ENCODE measurements around the gene PDZD2. TPM values are rescaled to one million over a fixed set of nuclear protein-coding genes. Genes with fewer than 3 reads are reported as not detected.

Gene PDZD2
- polyA plus RNA-seq, 4 donors = 1.4 to 3.9 (median 3.7) TPM; not detected in 1

GRCh38 chr5:32147959-32148358 is 509.0 kb downstream of the PDZD2 start:
- Histone ChIP-seq H3K9me3 (ENCODE audit: control insufficient read depth in 2 of 2, insufficient read depth in 1 of 2, low read depth in 1 of 2, low read length in 1 of 2) (no peaks in the 10 kb centered on the region), H3K27me3 (ENCODE audit: control insufficient read depth in 3 of 3, insufficient read depth in 3 of 3, low read length in 3 of 3) (no peaks in the 10 kb centered on the region), H3K4me1 (ENCODE audit: control insufficient read depth in 3 of 3, insufficient read depth in 2 of 3, low read depth in 1 of 3, low read length in 2 of 3) (peaks cover 0 to 11% (median 0%) of the 10 kb centered on the region in 3 donors), H3K36me3 (ENCODE audit: control insufficient read depth in 3 of 3, insufficient read depth in 2 of 3, low read depth in 1 of 3, low read length in 3 of 3) (peaks cover 0 to 22% (median 0%) of the 10 kb centered on the region in 3 donors), H3K4me3 (ENCODE audit: low read depth in 1 of 3, low read length in 3 of 3) (no peak overlapping the region), H3K27ac (ENCODE audit: low read depth in 1 of 3, low read length in 2 of 3) (no peak overlapping the region)
- WGBS, 3 donors = 85 to 89% (median 89%) methylated on average over 4 of the region's 4 CpGs
- no peak for DNase-seq
- FAIRE-seq = no peak

GRCh38 chr5:32150366-32150765 is 511.4 kb downstream of the PDZD2 start:
- Histone ChIP-seq H3K4me1 (ENCODE audit: control insufficient read depth in 3 of 3, insufficient read depth in 2 of 3, low read depth in 1 of 3, low read length in 2 of 3) (peaks cover 0 to 6% (median 5%) of the 10 kb centered on the region in 3 donors), H3K36me3 (ENCODE audit: control insufficient read depth in 3 of 3, insufficient read depth in 2 of 3, low read depth in 1 of 3, low read length in 3 of 3) (peaks cover 0 to 28% (median 0%) of the 10 kb centered on the region in 3 donors), H3K9me3 (ENCODE audit: control insufficient read depth in 2 of 2, insufficient read depth in 1 of 2, low read depth in 1 of 2, low read length in 1 of 2) (no peaks in the 10 kb centered on the region), H3K27ac (ENCODE audit: low read depth in 1 of 3, low read length in 2 of 3) (no peak overlapping the region), H3K4me3 (ENCODE audit: low read depth in 1 of 3, low read length in 3 of 3) (no peak overlapping the region), H3K27me3 (ENCODE audit: control insufficient read depth in 3 of 3, insufficient read depth in 3 of 3, low read length in 3 of 3) (no peaks in the 10 kb centered on the region)
- WGBS, 3 donors = 90 to 97% (median 91%) methylated on average over 1 of the region's 1 CpG
- no peak for FAIRE-seq
- no peak for DNase-seq

- no peak for FAIRE-seq
- peaks cover 0 to 28% (median 0%) of the 10 kb centered on the region in 3 donors for H3K36me3 ChIP-seq (ENCODE audit: control insufficient read depth in 3 of 3, insufficient read depth in 2 of 3, low read depth in 1 of 3, low read length in 3 of 3)
- H3K27me3 ChIP-seq (ENCODE audit: control insufficient read depth in 3 of 3, insufficient read depth in 3 of 3, low read length in 3 of 3) = no peaks in the 10 kb centered on the region
- no peak overlapping the region for H3K27ac ChIP-seq (ENCODE audit: low read depth in 1 of 3, low read length in 2 of 3)
- no peak for DNase-seq
- 89 to 93% (median 93%) methylated on average over 6 of the region's 6 CpGs for WGBS, 3 donors
- no peak overlapping the region for H3K4me3 ChIP-seq (ENCODE audit: low read depth in 1 of 3, low read length in 3 of 3)
- no peaks in the 10 kb centered on the region for H3K9me3 ChIP-seq (ENCODE audit: control insufficient read depth in 2 of 2, insufficient read depth in 1 of 2, low read depth in 1 of 2, low read length in 1 of 2)
- peaks cover 0 to 5% (median 2%) of the 10 kb centered on the region in 3 donors for H3K4me1 ChIP-seq (ENCODE audit: control insufficient read depth in 3 of 3, insufficient read depth in 2 of 3, low read depth in 1 of 3, low read length in 2 of 3)
Measured at GRCh38 chr5:32151198-32151597, 512.3 kb downstream of the PDZD2 start.

GRCh38 chr5:32153723-32154122 is 514.8 kb downstream of the PDZD2 start:
- 56 to 62% (median 58%) methylated on average over 3 of the region's 3 CpGs for WGBS, 3 donors
- Histone ChIP-seq H3K27ac (ENCODE audit: low read depth in 1 of 3, low read length in 2 of 3) (no peak overlapping the region), H3K36me3 (ENCODE audit: control insufficient read depth in 3 of 3, insufficient read depth in 2 of 3, low read depth in 1 of 3, low read length in 3 of 3) (peaks cover 0 to 35% (median 0%) of the 10 kb centered on the region in 3 donors), H3K4me3 (ENCODE audit: low read depth in 1 of 3, low read length in 3 of 3) (no peak overlapping the region), H3K4me1 (ENCODE audit: control insufficient read depth in 3 of 3, insufficient read depth in 2 of 3, low read depth in 1 of 3, low read length in 2 of 3) (peaks cover 0 to 5% (median 5%) of the 10 kb centered on the region in 3 donors), H3K9me3 (ENCODE audit: control insufficient read depth in 2 of 2, insufficient read depth in 1 of 2, low read depth in 1 of 2, low read length in 1 of 2) (no peaks in the 10 kb centered on the region), H3K27me3 (ENCODE audit: control insufficient read depth in 3 of 3, insufficient read depth in 3 of 3, low read length in 3 of 3) (no peaks in the 10 kb centered on the region)
- no peak for DNase-seq
- FAIRE-seq = no peak

GRCh38 chr5:32155211-32155610 is 516.3 kb downstream of the PDZD2 start:
- Histone ChIP-seq H3K36me3 (ENCODE audit: control insufficient read depth in 3 of 3, insufficient read depth in 2 of 3, low read depth in 1 of 3, low read length in 3 of 3) (peaks cover 0 to 33% (median 0%) of the 10 kb centered on the region in 3 donors), H3K9me3 (ENCODE audit: control insufficient read depth in 2 of 2, insufficient read depth in 1 of 2, low read depth in 1 of 2, low read length in 1 of 2) (no peaks in the 10 kb centered on the region), H3K4me3 (ENCODE audit: low read depth in 1 of 3, low read length in 3 of 3) (no peak overlapping the region), H3K27ac (ENCODE audit: low read depth in 1 of 3, low read length in 2 of 3) (no peak overlapping the region), H3K27me3 (ENCODE audit: control insufficient read depth in 3 of 3, insufficient read depth in 3 of 3, low read length in 3 of 3) (no peaks in the 10 kb centered on the region), H3K4me1 (ENCODE audit: control insufficient read depth in 3 of 3, insufficient read depth in 2 of 3, low read depth in 1 of 3, low read length in 2 of 3) (peaks cover 0 to 5% (median 5%) of the 10 kb centered on the region in 3 donors)
- 92 to 97% (median 94%) methylated on average over 2 of the region's 2 CpGs for WGBS, 3 donors
- FAIRE-seq = no peak
- no peak for DNase-seq

GRCh38 chr5:32156635-32157034 is 517.7 kb downstream of the PDZD2 start:
- DNase-seq (no peak), FAIRE-seq (no peak)
- no peaks in the 10 kb centered on the region for H3K27me3 ChIP-seq (ENCODE audit: control insufficient read depth in 3 of 3, insufficient read depth in 3 of 3, low read length in 3 of 3)
- H3K27ac ChIP-seq (ENCODE audit: low read depth in 1 of 3, low read length in 2 of 3) = no peak overlapping the region
- H3K4me3 ChIP-seq (ENCODE audit: low read depth in 1 of 3, low read length in 3 of 3) = no peak overlapping the region
- H3K9me3 ChIP-seq (ENCODE audit: control insufficient read depth in 2 of 2, insufficient read depth in 1 of 2, low read depth in 1 of 2, low read length in 1 of 2) = no peaks in the 10 kb centered on the region
- H3K4me1 ChIP-seq (ENCODE audit: control insufficient read depth in 3 of 3, insufficient read depth in 2 of 3, low read depth in 1 of 3, low read length in 2 of 3) = peaks cover 0 to 5% (median 5%) of the 10 kb centered on the region in 3 donors
- WGBS, 3 donors = 80 to 85% (median 80%) methylated on average over 9 of the region's 9 CpGs
- peaks cover 0 to 36% (median 0%) of the 10 kb centered on the region in 3 donors for H3K36me3 ChIP-seq (ENCODE audit: control insufficient read depth in 3 of 3, insufficient read depth in 2 of 3, low read depth in 1 of 3, low read length in 3 of 3)

GRCh38 chr5:32157078-32157477 is 518.1 kb downstream of the PDZD2 start:
- Histone ChIP-seq H3K27ac (ENCODE audit: low read depth in 1 of 3, low read length in 2 of 3) (no peak overlapping the region), H3K4me1 (ENCODE audit: control insufficient read depth in 3 of 3, insufficient read depth in 2 of 3, low read depth in 1 of 3, low read length in 2 of 3) (peaks cover 0 to 5% (median 5%) of the 10 kb centered on the region in 3 donors), H3K4me3 (ENCODE audit: low read depth in 1 of 3, low read length in 3 of 3) (no peak overlapping the region), H3K9me3 (ENCODE audit: control insufficient read depth in 2 of 2, insufficient read depth in 1 of 2, low read depth in 1 of 2, low read length in 1 of 2) (no peaks in the 10 kb centered on the region), H3K36me3 (ENCODE audit: control insufficient read depth in 3 of 3, insufficient read depth in 2 of 3, low read depth in 1 of 3, low read length in 3 of 3) (peaks cover 0 to 37% (median 0%) of the 10 kb centered on the region in 3 donors), H3K27me3 (ENCODE audit: control insufficient read depth in 3 of 3, insufficient read depth in 3 of 3, low read length in 3 of 3) (no peaks in the 10 kb centered on the region)
- no peak for DNase-seq
- FAIRE-seq = no peak
- 80 to 86% (median 84%) methylated on average over 4 of the region's 4 CpGs for WGBS, 3 donors

GRCh38 chr5:32158679-32158975 is 519.7 kb downstream of the PDZD2 start:
- FAIRE-seq (no peak), DNase-seq (no peak)
- Histone ChIP-seq H3K4me3 (ENCODE audit: low read depth in 1 of 3, low read length in 3 of 3) (no peak overlapping the region), H3K36me3 (ENCODE audit: control insufficient read depth in 3 of 3, insufficient read depth in 2 of 3, low read depth in 1 of 3, low read length in 3 of 3) (peaks cover 0 to 34% (median 0%) of the 10 kb centered on the region in 3 donors), H3K27ac (ENCODE audit: low read depth in 1 of 3, low read length in 2 of 3) (no peak overlapping the region), H3K27me3 (ENCODE audit: control insufficient read depth in 3 of 3, insufficient read depth in 3 of 3, low read length in 3 of 3) (no peaks in the 10 kb centered on the region), H3K4me1 (ENCODE audit: control insufficient read depth in 3 of 3, insufficient read depth in 2 of 3, low read depth in 1 of 3, low read length in 2 of 3) (peaks cover 0 to 5% (median 5%) of the 10 kb centered on the region in 3 donors), H3K9me3 (ENCODE audit: control insufficient read depth in 2 of 2, insufficient read depth in 1 of 2, low read depth in 1 of 2, low read length in 1 of 2) (no peaks in the 10 kb centered on the region)
- WGBS, 3 donors = 86 to 89% (median 88%) methylated on average over 2 of the region's 2 CpGs
